Cortex of kidney (tissue), 1 donor: ENCODE measurements around the gene IFITM2.
"Not testable (repeated sequence)": the region's sequence is repeated elsewhere in the genome, so short reads cannot be mapped to it uniquely, and the experiment has no call there.

ENCODE experiments used
- DNase-seq: peaks from one replicate; lab custom pipeline; 2025; lab: John Stamatoyannopoulos, UW

The IFITM2 gene

GRCh38 chr11:281486-282161, 26.0 kb upstream of the IFITM2 start:
- no peak for DNase-seq

GRCh38 chr11:282171-282570, 25.4 kb upstream of the IFITM2 start:
- DNase-seq, result no peak

GRCh38 chr11:282630-283360, 24.8 kb upstream of the IFITM2 start:
- DNase-seq, result no peak

GRCh38 chr11:283405-284104, 24.1 kb upstream of the IFITM2 start:
- no peak for DNase-seq

GRCh38 chr11:284105-285020, 23.3 kb upstream of the IFITM2 start:
- DNase-seq, result no peak

- no peak for DNase-seq
Measured at GRCh38 chr11:285021-285893, 22.4 kb upstream of the IFITM2 start.

GRCh38 chr11:285894-286220, 21.8 kb upstream of the IFITM2 start:
- no peak for DNase-seq

- DNase-seq, result not testable (repeated sequence)
Measured at GRCh38 chr11:286977-287820, 20.4 kb upstream of the IFITM2 start.

GRCh38 chr11:287821-288477, 19.7 kb upstream of the IFITM2 start:
- no peak for DNase-seq

GRCh38 chr11:288478-289397, 18.9 kb upstream of the IFITM2 start, which contains the start of gene PGGHG:
Gene PGGHG, plus strand, starts transcription at chr11:289126. Its CDS starts 691 bp downstream, at chr11:289817.
- no peak for DNase-seq

- no peak for DNase-seq
Measured at GRCh38 chr11:289398-289711, 18.3 kb upstream of the IFITM2 start.

- no peak for DNase-seq
Measured at GRCh38 chr11:289712-290620, 17.6 kb upstream of the IFITM2 start.

- no peak for DNase-seq
Measured at GRCh38 chr11:290621-291231, 16.9 kb upstream of the IFITM2 start.

- no peak for DNase-seq
Measured at GRCh38 chr11:291281-292210, 16.1 kb upstream of the IFITM2 start.

- no peak for DNase-seq
Measured at GRCh38 chr11:292211-293121, 15.2 kb upstream of the IFITM2 start.
